ENCODE results near the gene ZNF678. TPM values are rescaled to one million over a fixed set of nuclear protein-coding genes. Genes with fewer than 3 reads are reported as not detected.
"Not testable (repeated sequence)": the region's sequence is repeated elsewhere in the genome, so short reads cannot be mapped to it uniquely, and the experiment has no call there.

Gene ZNF678
- total and polyA plus RNA-seq, 2 experiments from 2014 or later, result 0.86 to 1.7 TPM

GRCh38 chr1:227577500-227577899 lies 14.1 kb downstream of the ZNF678 start:
- in situ Hi-C loops (cut with MboI), result no loop called here

DNA sequence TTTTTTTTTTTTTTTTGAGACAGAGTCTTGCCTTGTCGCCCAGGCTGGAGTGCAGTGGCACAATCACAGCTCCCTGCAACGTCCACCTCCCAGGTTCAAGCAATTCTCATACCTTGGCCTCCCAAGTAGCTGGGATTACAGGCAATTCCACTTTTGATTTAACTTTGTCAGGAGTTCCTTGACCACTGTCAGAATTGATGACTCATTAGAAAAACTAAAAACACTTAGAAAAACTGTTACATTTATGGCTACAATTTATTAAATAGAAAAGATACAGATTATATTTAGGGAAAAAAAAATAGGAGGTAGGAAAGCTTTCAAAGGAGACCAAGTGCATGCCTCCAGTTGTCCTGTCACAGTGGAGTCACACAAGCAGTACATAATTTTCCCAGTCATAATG lies 20.0 kb downstream of the ZNF678 start:
- Histone ChIP-seq H3K4me1 (ENCODE audit: insufficient read depth) (no peaks in the 10 kb centered on the region), H3K4me3 (no peak overlapping the region), H2AFZ (no peak overlapping the region), H3K36me3 (ENCODE audit: low read depth) (no peaks in the 10 kb centered on the region), H3K27me3 (replicated peaks; ENCODE audit: insufficient read depth) (no peaks in the 10 kb centered on the region), H3K9ac (no peak overlapping the region), H3K27ac (no peak overlapping the region), H3K9me2 (ENCODE audit: insufficient read depth) (no peaks in the 10 kb centered on the region), H4K20me1 (ENCODE audit: insufficient read depth) (no peaks in the 10 kb centered on the region), H3K4me2 (ENCODE audit: unreplicated experiment) (no peak overlapping the region), H3K79me2 (ENCODE audit: insufficient read depth) (peaks cover 20% of the 10 kb centered on the region), H3F3A (ENCODE audit: insufficient read depth) (no peaks in the 10 kb centered on the region), H3K9me3 (ENCODE audit: low read depth) (no peaks in the 10 kb centered on the region)
- in situ Hi-C loops (cut with MboI), result no loop called here
- no peak for DNase-seq
- TF ChIP-seq EZH2phosphoT487 (IDR thresholded peaks at IDR 0.05; ENCODE audit: insufficient read depth, low read depth) (no peak), EZH2 (IDR thresholded peaks at IDR 0.05; ENCODE audit: insufficient read depth, poor library complexity, severe bottlenecking) (no peak)
- 69 to 72% methylated on average over 2 of the region's 2 CpGs for WGBS, 2 experiments (ENCODE audit: low coverage in 1 of 2, low lambda C conversion rate in 2 of 2, missing lambda C conversion rate in 2 of 2)

More at GRCh38 chr1:227577500-227577899, 14.1 kb downstream of the ZNF678 start:
- Histone ChIP-seq H3K79me2 (ENCODE audit: insufficient read depth) (peaks cover 54% of the 10 kb centered on the region), H4K20me1 (ENCODE audit: insufficient read depth) (no peaks in the 10 kb centered on the region), H3K9ac (no peak overlapping the region), H3K9me2 (ENCODE audit: insufficient read depth) (no peaks in the 10 kb centered on the region), H3K36me3 (ENCODE audit: low read depth) (no peaks in the 10 kb centered on the region), H3K9me3 (ENCODE audit: low read depth) (no peaks in the 10 kb centered on the region), H3K27me3 (replicated peaks; ENCODE audit: insufficient read depth) (no peaks in the 10 kb centered on the region), H3K4me3 (no peak overlapping the region), H3F3A (ENCODE audit: insufficient read depth) (no peaks in the 10 kb centered on the region), H3K4me1 (ENCODE audit: insufficient read depth) (no peaks in the 10 kb centered on the region), H2AFZ (no peak overlapping the region), H3K27ac (no peak overlapping the region), H3K4me2 (ENCODE audit: unreplicated experiment) (no peak overlapping the region)
- DNase-seq, result no peak
- TF ChIP-seq EZH2 (IDR thresholded peaks at IDR 0.05; ENCODE audit: insufficient read depth, poor library complexity, severe bottlenecking), result no peak
- no peak for TF ChIP-seq EZH2phosphoT487 (IDR thresholded peaks at IDR 0.05; ENCODE audit: insufficient read depth, low read depth)

DNA sequence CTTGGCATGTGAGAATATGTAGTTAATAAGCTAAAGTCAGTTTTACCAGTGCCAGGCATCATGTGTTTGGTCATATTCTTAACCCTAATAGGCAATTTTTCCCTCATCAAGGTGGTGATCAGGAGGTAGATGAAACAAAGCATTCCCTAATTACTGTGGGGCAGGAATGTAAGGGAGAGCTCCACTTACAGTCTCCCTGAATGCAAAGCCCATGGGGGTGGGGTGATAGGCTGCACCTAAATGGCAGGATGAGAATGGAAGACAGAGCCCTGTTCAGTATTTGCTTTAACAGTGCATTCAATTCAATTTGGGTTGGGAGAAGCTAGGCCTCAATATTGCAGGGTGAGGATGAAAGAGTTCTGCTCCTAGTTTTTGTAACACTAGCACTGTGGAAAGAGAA lies 23.4 kb downstream of the ZNF678 start:
- peaks cover 11% of the 10 kb centered on the region; the same call in 1 of the 2 replicates for H3K79me2 ChIP-seq (ENCODE audit: insufficient read depth)
- TF ChIP-seq EZH2 (IDR thresholded peaks at IDR 0.05; ENCODE audit: insufficient read depth, poor library complexity, severe bottlenecking), result no peak
- TF ChIP-seq EZH2phosphoT487 (IDR thresholded peaks at IDR 0.05; ENCODE audit: insufficient read depth, low read depth), result no peak
- H3K9ac ChIP-seq, result no peak overlapping the region
- no peak for DNase-seq
- no peaks in the 10 kb centered on the region for H3K36me3 ChIP-seq (ENCODE audit: low read depth)
- no peaks in the 10 kb centered on the region for H3K4me1 ChIP-seq (ENCODE audit: insufficient read depth)
- H3K4me2 ChIP-seq (ENCODE audit: unreplicated experiment), result no peak overlapping the region
- H3K9me3 ChIP-seq (ENCODE audit: low read depth), result no peaks in the 10 kb centered on the region
- H3F3A ChIP-seq (ENCODE audit: insufficient read depth), result no peaks in the 10 kb centered on the region
- no peak overlapping the region for H3K27ac ChIP-seq
- in situ Hi-C loops (cut with MboI), result no loop called here
- no peaks in the 10 kb centered on the region for H3K27me3 ChIP-seq (replicated peaks; ENCODE audit: insufficient read depth)
- H3K4me3 ChIP-seq, result no peak overlapping the region
- no peaks in the 10 kb centered on the region for H3K9me2 ChIP-seq (ENCODE audit: insufficient read depth)
- no peaks in the 10 kb centered on the region for H4K20me1 ChIP-seq (ENCODE audit: insufficient read depth)
- H2AFZ ChIP-seq, result no peak overlapping the region

- no peaks in the 10 kb centered on the region for H3K9me3 ChIP-seq (ENCODE audit: low read depth)
- no peaks in the 10 kb centered on the region for H3K9me2 ChIP-seq (ENCODE audit: insufficient read depth)
- in situ Hi-C loops (cut with MboI), result no loop called here
- DNase-seq, result no peak
- H3F3A ChIP-seq (ENCODE audit: insufficient read depth), result no peaks in the 10 kb centered on the region
- no peak overlapping the region for H3K4me2 ChIP-seq (ENCODE audit: unreplicated experiment)
- TF ChIP-seq EZH2phosphoT487 (IDR thresholded peaks at IDR 0.05; ENCODE audit: insufficient read depth, low read depth) (no peak), EZH2 (IDR thresholded peaks at IDR 0.05; ENCODE audit: insufficient read depth, poor library complexity, severe bottlenecking) (no peak)
- no peaks in the 10 kb centered on the region for H3K36me3 ChIP-seq (ENCODE audit: low read depth)
- WGBS, 2 experiments (ENCODE audit: low coverage in 1 of 2, low lambda C conversion rate in 2 of 2, missing lambda C conversion rate in 2 of 2), result 91 to 93% methylated on average over 1 of the region's 1 CpG
- no peaks in the 10 kb centered on the region for H4K20me1 ChIP-seq (ENCODE audit: insufficient read depth)
- H3K4me3 ChIP-seq, result no peak overlapping the region
- H3K27ac ChIP-seq, result no peak overlapping the region
- H3K9ac ChIP-seq, result no peak overlapping the region
- peaks cover 11% of the 10 kb centered on the region; the same call in 1 of the 2 replicates for H3K79me2 ChIP-seq (ENCODE audit: insufficient read depth)
- H3K4me1 ChIP-seq (ENCODE audit: insufficient read depth), result no peaks in the 10 kb centered on the region
- no peak overlapping the region for H2AFZ ChIP-seq
- no peaks in the 10 kb centered on the region for H3K27me3 ChIP-seq (replicated peaks; ENCODE audit: insufficient read depth)
Measured at GRCh38 chr1:227587968-227588367, 24.6 kb downstream of the ZNF678 start.

DNA sequence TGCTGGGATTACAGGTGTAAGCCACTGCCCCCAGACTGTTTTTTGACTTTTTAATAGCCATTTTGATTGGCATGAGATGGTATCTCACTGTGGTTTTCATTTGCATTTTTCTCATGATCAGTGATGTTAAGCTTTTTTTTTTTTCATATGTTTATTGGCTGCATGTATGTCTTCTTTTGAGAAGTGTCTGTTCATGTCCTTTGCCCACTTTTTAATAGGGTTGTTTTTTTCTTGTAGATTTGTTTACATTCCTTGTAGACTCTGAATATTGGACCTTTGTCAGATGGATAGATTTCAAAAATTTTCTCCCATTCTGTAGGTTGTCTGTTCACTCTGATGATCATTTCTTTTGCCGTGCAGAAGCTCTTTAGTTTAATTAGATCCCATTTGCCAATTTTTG lies 25.4 kb downstream of the ZNF678 start:
- H4K20me1 ChIP-seq (ENCODE audit: insufficient read depth); H3K4me1 ChIP-seq (ENCODE audit: insufficient read depth); H3F3A ChIP-seq (ENCODE audit: insufficient read depth); H3K9ac ChIP-seq; DNase-seq; in situ Hi-C loops (cut with MboI); H3K9me3 ChIP-seq (ENCODE audit: low read depth); H3K4me2 ChIP-seq (ENCODE audit: unreplicated experiment); H3K27ac ChIP-seq; H3K9me2 ChIP-seq (ENCODE audit: insufficient read depth); H3K27me3 ChIP-seq (replicated peaks; ENCODE audit: insufficient read depth); H2AFZ ChIP-seq; H3K4me3 ChIP-seq; H3K79me2 ChIP-seq (ENCODE audit: insufficient read depth); H3K36me3 ChIP-seq (ENCODE audit: low read depth): not testable (repeated sequence)
- 95 to 97% methylated on average over 1 of the region's 1 CpG for WGBS, 2 experiments (ENCODE audit: low coverage in 1 of 2, low lambda C conversion rate in 2 of 2, missing lambda C conversion rate in 2 of 2)

DNA sequence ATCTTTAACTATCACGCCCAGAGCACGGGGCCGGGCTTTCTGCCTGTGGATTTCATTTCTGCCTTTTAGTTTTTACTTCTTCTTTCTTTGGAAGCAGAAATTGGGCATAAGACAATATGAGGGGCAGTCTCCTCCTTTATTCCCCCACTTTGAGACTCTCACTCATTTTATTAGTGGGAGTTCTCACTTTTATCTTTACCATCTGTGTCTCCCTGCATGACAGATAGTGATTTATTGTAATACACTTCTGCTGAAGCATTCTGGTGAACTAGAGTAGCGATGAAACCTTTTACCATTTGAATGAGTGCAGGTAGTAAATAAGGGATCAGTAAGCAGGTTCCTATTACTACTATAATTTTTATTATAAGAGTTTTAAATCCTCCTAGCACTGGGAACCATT lies 26.4 kb downstream of the ZNF678 start:
- H2AFZ ChIP-seq; H3K4me3 ChIP-seq; H3K79me2 ChIP-seq (ENCODE audit: insufficient read depth); H3K36me3 ChIP-seq (ENCODE audit: low read depth); DNase-seq; H3K9me2 ChIP-seq (ENCODE audit: insufficient read depth); H3K27me3 ChIP-seq (replicated peaks; ENCODE audit: insufficient read depth); H3K27ac ChIP-seq; H4K20me1 ChIP-seq (ENCODE audit: insufficient read depth); H3K4me2 ChIP-seq (ENCODE audit: unreplicated experiment); H3F3A ChIP-seq (ENCODE audit: insufficient read depth); H3K4me1 ChIP-seq (ENCODE audit: insufficient read depth); H3K9ac ChIP-seq; in situ Hi-C loops (cut with MboI); H3K9me3 ChIP-seq (ENCODE audit: low read depth): not testable (repeated sequence)
- WGBS, 2 experiments (ENCODE audit: low coverage in 1 of 2, low lambda C conversion rate in 2 of 2, missing lambda C conversion rate in 2 of 2), result 93 to 98% methylated on average over 4 of the region's 4 CpGs

- H3K36me3 ChIP-seq (ENCODE audit: low read depth); H3K4me3 ChIP-seq; in situ Hi-C loops (cut with MboI); H3K9me2 ChIP-seq (ENCODE audit: insufficient read depth); H3F3A ChIP-seq (ENCODE audit: insufficient read depth); H3K9ac ChIP-seq; H3K79me2 ChIP-seq (ENCODE audit: insufficient read depth); H2AFZ ChIP-seq; H3K4me2 ChIP-seq (ENCODE audit: unreplicated experiment); H3K27me3 ChIP-seq (replicated peaks; ENCODE audit: insufficient read depth); H3K9me3 ChIP-seq (ENCODE audit: low read depth); H3K4me1 ChIP-seq (ENCODE audit: insufficient read depth); H4K20me1 ChIP-seq (ENCODE audit: insufficient read depth); DNase-seq; H3K27ac ChIP-seq: not testable (repeated sequence)
- WGBS, 2 experiments (ENCODE audit: low coverage in 1 of 2, low lambda C conversion rate in 2 of 2, missing lambda C conversion rate in 2 of 2), result 79 to 87% methylated on average over 6 of the region's 6 CpGs
Measured at GRCh38 chr1:227596222-227596621, 32.9 kb downstream of the ZNF678 start.

Data from GM23248 (cell line).